ENCODE results near the gene INAFM2.

INAFM2 gene

DNA sequence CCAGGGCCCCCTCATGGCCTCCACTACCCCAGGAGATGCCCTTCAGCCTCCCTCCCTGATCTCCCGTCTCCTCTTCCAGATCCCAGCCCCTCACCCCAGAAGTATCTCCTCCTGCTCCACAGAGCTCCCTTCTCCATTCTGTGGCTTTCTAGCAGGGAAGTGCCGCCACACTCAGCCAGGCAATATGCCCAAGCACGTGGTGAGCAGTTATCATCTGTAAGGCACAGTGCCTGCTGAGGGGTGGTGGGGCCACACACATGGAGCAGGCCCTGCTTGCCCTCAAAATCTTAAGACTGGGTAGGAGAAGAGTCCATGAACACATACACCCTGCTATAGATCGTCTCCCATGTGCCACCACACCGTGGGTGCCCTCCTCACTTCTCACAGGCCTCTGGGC is 25.0 kb downstream of the INAFM2 start:
- H3K9me3 ChIP-seq (ENCODE audit: control insufficient read depth, low read length), result no peaks in the 10 kb centered on the region
- H3K4me3 ChIP-seq (ENCODE audit: low read length), result no peak overlapping the region
- peaks cover 16% of the 10 kb centered on the region for H3K27me3 ChIP-seq (replicated peaks; ENCODE audit: control insufficient read depth, insufficient read depth, low read length)
- no peak for DNase-seq (ENCODE audit: low read depth)
- no peaks in the 10 kb centered on the region for H3K36me3 ChIP-seq (ENCODE audit: control insufficient read depth, insufficient read depth, low read length, severe bottlenecking)
- peaks cover 13% of the 10 kb centered on the region for H3K4me1 ChIP-seq (ENCODE audit: control insufficient read depth, insufficient read depth, low read length)
- no peak overlapping the region for H3K9ac ChIP-seq (ENCODE audit: low read length)

DNA sequence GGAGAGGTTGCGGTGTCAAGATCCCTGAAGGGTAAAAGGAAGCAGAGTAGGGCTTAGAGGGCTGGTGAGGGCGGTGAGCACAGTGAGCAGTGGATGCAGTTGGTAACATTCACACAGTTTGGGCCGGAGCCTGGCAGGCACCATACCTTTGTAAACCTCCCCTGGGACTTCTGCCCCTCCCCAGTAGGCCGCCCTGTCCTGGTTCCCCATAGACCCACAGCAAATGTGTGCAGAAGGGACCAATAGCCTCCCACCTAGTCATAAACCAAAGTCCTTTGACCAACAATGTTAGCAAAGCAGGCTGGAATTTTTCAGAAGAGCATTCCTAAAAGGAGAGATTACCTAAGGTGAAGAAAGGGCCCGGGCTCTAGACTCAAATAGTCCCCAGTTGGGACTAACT is 25.7 kb downstream of the INAFM2 start:
- H3K27me3 ChIP-seq (replicated peaks; ENCODE audit: control insufficient read depth, insufficient read depth, low read length), result peaks cover 17% of the 10 kb centered on the region

DNA sequence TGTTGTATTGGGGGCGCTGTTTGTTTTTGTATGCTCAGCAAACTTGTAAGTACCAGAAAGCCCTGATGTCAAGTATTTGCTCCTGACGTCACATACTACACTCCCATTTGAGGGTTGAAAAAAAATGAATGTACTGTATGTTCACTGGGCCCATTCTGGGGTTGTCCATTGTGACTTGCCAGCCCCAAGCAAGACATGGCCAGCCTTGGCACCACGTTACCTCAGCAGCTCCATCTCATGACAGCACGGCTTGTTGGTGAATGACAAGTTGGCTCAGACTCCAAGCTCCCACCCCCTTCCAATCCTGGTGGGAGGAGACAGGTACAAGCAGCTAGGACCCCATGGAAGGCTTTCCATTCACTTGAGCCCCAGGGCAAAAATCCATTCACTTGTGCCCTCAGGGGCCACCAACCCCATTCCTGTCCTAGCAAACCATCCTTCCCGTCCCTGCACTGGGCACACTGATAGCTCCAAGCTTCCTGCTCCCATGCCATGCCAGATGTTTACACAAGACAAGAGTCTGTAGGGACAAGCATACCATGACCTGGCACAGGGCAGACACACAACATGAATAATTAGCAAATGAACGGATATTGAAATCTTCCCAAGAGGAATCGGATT is 28.9 kb downstream of the INAFM2 start:
- H3K9me3 ChIP-seq (ENCODE audit: control insufficient read depth, low read length), result no peaks in the 10 kb centered on the region
- H3K36me3 ChIP-seq (ENCODE audit: control insufficient read depth, insufficient read depth, low read length, severe bottlenecking), result no peaks in the 10 kb centered on the region
- no peak overlapping the region for H3K9ac ChIP-seq (ENCODE audit: low read length)
- peaks cover 17% of the 10 kb centered on the region for H3K27me3 ChIP-seq (replicated peaks; ENCODE audit: control insufficient read depth, insufficient read depth, low read length)
- no peak overlapping the region for H3K4me3 ChIP-seq (ENCODE audit: low read length)
- H3K4me1 ChIP-seq (ENCODE audit: control insufficient read depth, insufficient read depth, low read length), result peaks cover 19% of the 10 kb centered on the region
- DNase-seq (ENCODE audit: low read depth), result no peak

More for the DNA sequence above, 25.7 kb downstream of the INAFM2 start:
- Histone ChIP-seq H3K36me3 (ENCODE audit: control insufficient read depth, insufficient read depth, low read length, severe bottlenecking) (no peaks in the 10 kb centered on the region), H3K9ac (ENCODE audit: low read length) (no peak overlapping the region), H3K9me3 (ENCODE audit: control insufficient read depth, low read length) (no peaks in the 10 kb centered on the region), H3K4me1 (ENCODE audit: control insufficient read depth, insufficient read depth, low read length) (peaks cover 13% of the 10 kb centered on the region), H3K4me3 (ENCODE audit: low read length) (no peak overlapping the region)
- no peak for DNase-seq (ENCODE audit: low read depth)

DNA sequence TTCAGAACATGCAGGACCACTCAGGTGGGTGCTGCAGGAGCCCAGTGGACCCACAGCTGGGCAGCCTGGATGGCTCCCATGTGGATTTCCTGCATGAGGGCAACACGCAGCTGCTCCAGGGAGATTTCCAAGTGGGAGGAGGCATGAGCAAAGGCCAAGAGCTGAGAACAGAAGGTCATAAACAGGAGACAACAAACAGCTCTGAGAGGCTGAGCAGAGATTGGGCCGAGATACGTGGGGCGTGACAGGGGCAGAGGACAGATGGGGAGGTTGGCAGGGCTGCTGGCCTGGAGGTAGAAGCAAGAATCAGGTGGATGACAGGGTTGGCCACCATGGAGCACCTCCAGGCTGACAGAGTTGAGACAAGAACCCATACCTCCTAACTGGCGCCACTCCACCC is 30.2 kb downstream of the INAFM2 start:
- Histone ChIP-seq H3K36me3 (ENCODE audit: control insufficient read depth, insufficient read depth, low read length, severe bottlenecking) (no peaks in the 10 kb centered on the region), H3K9me3 (ENCODE audit: control insufficient read depth, low read length) (no peaks in the 10 kb centered on the region), H3K4me1 (ENCODE audit: control insufficient read depth, insufficient read depth, low read length) (peaks cover 24% of the 10 kb centered on the region), H3K27me3 (replicated peaks; ENCODE audit: control insufficient read depth, insufficient read depth, low read length) (peaks cover 19% of the 10 kb centered on the region), H3K9ac (ENCODE audit: low read length) (no peak overlapping the region), H3K4me3 (ENCODE audit: low read length) (no peak overlapping the region)
- no peak for DNase-seq (ENCODE audit: low read depth)

DNA sequence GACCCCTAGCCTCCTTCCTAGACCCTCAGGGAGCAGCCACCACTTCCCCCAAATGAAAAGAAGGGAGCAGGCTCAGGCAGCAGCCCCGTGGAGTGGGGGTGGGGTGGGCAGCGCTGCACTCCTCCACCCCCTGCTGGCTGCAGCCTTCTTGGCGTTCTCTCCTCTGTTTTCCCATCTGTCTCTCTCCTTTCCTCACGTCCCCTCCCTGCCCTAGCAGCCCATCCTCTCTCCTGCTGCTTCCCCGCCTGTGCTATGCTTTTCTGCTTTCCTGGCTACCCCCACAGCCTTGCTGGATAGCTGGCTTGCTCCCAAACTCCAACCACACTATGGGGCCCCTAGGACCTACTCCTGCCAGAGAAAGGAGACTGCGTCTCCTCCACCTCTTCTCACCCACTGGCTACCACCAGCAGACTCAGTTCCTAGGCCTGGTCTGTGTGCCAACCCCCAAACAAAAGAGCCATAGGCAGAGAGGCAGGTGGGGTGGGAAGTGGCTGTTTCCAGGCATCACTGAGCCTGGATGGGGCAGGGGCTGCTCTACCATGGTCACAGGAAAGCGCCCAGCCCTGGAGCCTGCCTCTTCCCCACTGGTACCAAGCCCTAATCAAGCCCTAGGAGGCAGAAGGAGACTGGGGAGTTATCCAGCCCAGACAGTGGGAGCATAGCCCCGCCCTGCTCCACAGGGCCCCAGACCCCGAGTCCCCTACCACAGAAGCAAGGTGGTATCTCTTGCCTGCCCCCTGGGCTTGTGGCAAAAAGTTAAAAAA is 31.1 kb downstream of the INAFM2 start:
- peaks cover 28% of the 10 kb centered on the region for H3K27me3 ChIP-seq (replicated peaks; ENCODE audit: control insufficient read depth, insufficient read depth, low read length)

DNA sequence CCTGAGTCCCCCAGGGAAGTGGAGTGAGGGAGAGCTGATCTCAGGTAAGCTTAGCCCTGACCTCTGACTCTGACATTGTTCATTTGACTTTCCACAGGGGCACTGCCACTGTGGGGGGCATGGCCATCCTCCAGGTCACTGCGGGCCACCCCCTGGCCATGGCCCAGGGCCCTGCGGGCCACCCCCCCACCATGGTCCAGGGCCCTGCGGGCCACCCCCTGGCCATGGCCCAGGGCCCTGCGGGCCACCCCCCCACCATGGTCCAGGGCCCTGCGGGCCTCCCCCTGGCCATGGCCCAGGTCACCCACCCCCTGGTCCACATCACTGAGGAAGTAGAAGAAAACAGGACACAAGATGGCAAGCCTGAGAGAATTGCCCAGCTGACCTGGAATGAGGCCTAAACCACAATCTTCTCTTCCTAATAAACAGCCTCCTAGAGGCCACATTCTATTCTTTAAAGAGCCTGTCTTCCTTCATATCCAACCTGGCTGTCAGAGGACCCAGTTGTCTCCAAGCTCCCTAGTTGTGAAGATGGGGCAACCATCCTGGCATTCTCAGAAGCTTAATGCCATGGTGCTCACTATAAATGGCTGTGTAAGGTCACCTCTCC is 32.6 kb downstream of the INAFM2 start:
- Histone ChIP-seq H3K4me1 (ENCODE audit: control insufficient read depth, insufficient read depth, low read length) (peaks cover 24% of the 10 kb centered on the region), H3K4me3 (ENCODE audit: low read length) (no peak overlapping the region), H3K36me3 (ENCODE audit: control insufficient read depth, insufficient read depth, low read length, severe bottlenecking) (no peaks in the 10 kb centered on the region), H3K9ac (ENCODE audit: low read length) (no peak overlapping the region), H3K9me3 (ENCODE audit: control insufficient read depth, low read length) (no peaks in the 10 kb centered on the region), H3K27me3 (replicated peaks; ENCODE audit: control insufficient read depth, insufficient read depth, low read length) (peaks cover 32% of the 10 kb centered on the region)
- DNase-seq (ENCODE audit: low read depth), result no peak

More for the DNA sequence above, 31.1 kb downstream of the INAFM2 start:
- Histone ChIP-seq H3K36me3 (ENCODE audit: control insufficient read depth, insufficient read depth, low read length, severe bottlenecking) (no peaks in the 10 kb centered on the region), H3K9ac (ENCODE audit: low read length) (no peak overlapping the region), H3K9me3 (ENCODE audit: control insufficient read depth, low read length) (no peaks in the 10 kb centered on the region), H3K4me3 (ENCODE audit: low read length) (no peak overlapping the region), H3K4me1 (ENCODE audit: control insufficient read depth, insufficient read depth, low read length) (peaks cover 24% of the 10 kb centered on the region)
- DNase-seq (ENCODE audit: low read depth), result peak; percentile 57

DNA sequence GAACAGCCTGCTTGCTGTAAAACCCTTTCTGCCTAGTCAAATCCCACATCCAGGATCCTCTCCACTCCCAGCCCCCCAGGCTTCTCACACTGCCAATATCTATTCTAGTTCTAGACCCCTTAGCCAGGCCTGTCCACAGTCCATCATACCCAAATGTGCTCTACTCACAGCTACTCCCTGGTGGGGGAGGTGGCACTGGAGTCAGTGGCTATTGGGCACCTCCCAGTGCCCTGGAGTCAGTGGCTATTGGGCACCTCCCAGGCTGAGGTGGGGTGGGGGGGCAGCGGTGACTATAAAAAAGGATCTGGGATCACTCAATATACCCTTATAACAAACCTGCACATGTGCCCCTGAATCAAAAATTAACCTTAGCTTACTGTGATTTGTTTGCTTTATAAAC is 33.8 kb downstream of the INAFM2 start:
- Histone ChIP-seq H3K4me1 (ENCODE audit: control insufficient read depth, insufficient read depth, low read length) (peaks cover 24% of the 10 kb centered on the region), H3K9ac (ENCODE audit: low read length) (no peak overlapping the region), H3K27me3 (replicated peaks; ENCODE audit: control insufficient read depth, insufficient read depth, low read length) (peaks cover 39% of the 10 kb centered on the region), H3K9me3 (ENCODE audit: control insufficient read depth, low read length) (no peaks in the 10 kb centered on the region), H3K4me3 (ENCODE audit: low read length) (no peak overlapping the region), H3K36me3 (ENCODE audit: control insufficient read depth, insufficient read depth, low read length, severe bottlenecking) (no peaks in the 10 kb centered on the region)
- DNase-seq (ENCODE audit: low read depth), result no peak

DNA sequence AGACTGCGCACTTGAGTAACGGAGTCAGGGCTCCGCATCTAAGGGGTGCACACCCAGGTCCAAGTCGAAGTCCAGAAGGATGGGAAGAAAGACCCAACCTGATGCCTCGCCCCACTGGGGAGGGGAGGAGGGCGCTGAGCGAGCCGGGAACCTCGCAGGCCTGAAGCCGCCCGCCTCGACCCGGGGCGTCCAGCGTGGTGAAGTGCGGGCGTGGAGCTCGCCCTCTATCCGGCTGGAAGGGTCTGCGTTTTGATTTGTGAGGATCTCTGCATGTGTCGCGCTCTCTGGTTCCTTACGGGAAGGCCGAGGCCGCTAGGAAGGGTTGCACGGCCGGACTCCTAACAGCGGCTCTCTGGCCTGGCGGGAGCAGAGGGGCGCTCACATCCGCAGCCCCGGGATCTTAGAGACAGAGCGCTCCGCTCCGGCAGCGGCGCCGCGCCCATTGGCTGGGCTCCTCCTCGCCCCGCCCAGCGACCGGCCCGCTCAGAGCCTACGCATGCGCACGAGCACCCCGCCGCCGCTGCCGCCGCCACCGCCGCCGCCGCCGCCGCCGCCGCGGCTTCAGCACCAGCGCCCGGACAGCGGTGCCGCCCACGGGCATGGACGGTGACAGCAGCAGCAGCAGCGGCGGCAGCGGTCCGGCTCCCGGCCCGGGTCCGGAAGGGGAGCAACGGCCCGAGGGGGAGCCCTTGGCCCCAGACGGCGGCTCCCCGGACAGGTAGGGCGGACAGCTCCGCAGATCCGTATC is 34.4 kb downstream of the INAFM2 start, which contains the start of gene DISP2:
Gene DISP2, plus strand, starts transcription at position 497 of the 748 bp plus-strand sequence. Its CDS starts 103 bp downstream, at position 600.
- Histone ChIP-seq H3K27me3 (replicated peaks; ENCODE audit: control insufficient read depth, insufficient read depth, low read length) (peaks cover 38% of the 10 kb centered on the region), H3K9ac (ENCODE audit: low read length) (peak within 1 kb of the TSS; percentile 53), H3K4me3 (ENCODE audit: low read length) (peak within 1 kb of the TSS; percentile 79), H3K9me3 (ENCODE audit: control insufficient read depth, low read length) (no peaks in the 10 kb centered on the region), H3K4me1 (ENCODE audit: control insufficient read depth, insufficient read depth, low read length) (peaks cover 24% of the 10 kb centered on the region), H3K36me3 (ENCODE audit: control insufficient read depth, insufficient read depth, low read length, severe bottlenecking) (no peaks in the 10 kb centered on the region)
- DNase-seq (ENCODE audit: low read depth), result peak; percentile 96

DNA sequence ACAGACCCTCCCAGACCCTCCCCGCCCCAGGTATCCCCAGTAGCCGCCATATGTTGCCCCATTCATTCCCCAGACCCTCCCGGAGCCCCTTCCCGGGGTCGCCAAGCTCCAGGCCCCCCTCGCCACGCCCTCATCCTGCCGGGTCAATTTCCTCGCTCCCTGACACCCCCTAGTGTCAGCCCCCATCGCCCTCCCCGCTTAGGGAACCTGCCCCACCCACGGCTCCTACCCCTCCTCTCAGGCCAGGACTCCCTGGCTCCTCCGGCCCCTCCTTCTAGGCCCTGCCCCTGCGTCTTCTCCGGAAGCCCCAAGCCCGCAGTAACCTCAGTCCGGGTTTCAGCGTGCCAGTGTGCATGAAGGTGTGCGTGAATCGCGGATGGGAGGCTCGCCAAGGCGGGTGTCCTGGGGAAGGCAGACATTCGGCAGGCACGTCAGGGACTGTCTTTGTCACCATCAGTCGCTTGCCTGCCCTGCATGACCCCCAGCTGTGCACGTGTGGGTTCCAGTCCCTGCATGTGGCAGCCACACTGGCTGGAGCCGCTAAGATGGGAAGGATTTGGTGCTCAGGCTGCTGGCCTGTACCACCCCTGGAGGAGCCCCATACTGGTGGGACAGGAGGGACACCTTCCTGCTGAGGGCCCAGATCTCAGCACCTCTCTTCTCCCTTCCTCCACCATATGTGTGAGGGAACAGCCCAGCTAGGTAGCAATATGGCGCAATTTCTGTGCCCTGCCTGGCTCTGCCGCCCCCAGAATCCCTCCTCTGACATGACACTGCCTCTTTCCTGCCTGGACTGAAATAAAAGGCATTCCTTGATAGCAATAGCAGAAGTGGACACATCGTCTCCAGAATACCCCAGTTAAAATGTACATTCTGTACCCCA is 35.2 kb downstream of the INAFM2 start:
- no peak for DNase-seq (ENCODE audit: low read depth)
- H3K9ac ChIP-seq (ENCODE audit: low read length), result no peak overlapping the region
- peaks cover 34% of the 10 kb centered on the region for H3K27me3 ChIP-seq (replicated peaks; ENCODE audit: control insufficient read depth, insufficient read depth, low read length)
- no peaks in the 10 kb centered on the region for H3K9me3 ChIP-seq (ENCODE audit: control insufficient read depth, low read length)
- peaks cover 19% of the 10 kb centered on the region for H3K4me1 ChIP-seq (ENCODE audit: control insufficient read depth, insufficient read depth, low read length)
- H3K4me3 ChIP-seq (ENCODE audit: low read length), result peak overlapping the region; percentile 40
- no peaks in the 10 kb centered on the region for H3K36me3 ChIP-seq (ENCODE audit: control insufficient read depth, insufficient read depth, low read length, severe bottlenecking)

DNA sequence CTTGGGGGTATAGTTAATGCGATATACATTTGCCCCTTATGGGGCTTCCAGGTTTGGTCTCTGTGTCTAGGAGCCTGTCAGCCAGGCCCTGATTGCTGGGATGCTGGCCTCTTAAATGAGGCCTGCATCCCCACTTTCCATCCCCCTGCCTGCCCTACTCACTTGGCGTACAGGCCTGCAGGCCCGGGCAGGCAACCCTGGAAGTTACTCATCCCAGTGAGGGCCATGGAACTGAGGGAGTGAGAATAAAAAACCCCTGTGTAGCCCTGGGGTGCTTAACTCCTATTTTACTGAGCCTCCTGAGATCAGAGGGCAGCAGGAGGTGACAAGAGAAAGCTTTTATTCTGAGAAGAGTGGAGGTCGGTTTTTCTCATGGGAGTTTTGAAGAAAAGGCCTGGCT is 36.5 kb downstream of the INAFM2 start:
- no peak overlapping the region for H3K9ac ChIP-seq (ENCODE audit: low read length)
- H3K27me3 ChIP-seq (replicated peaks; ENCODE audit: control insufficient read depth, insufficient read depth, low read length), result peaks cover 38% of the 10 kb centered on the region
- no peak for DNase-seq (ENCODE audit: low read depth)
- H3K4me1 ChIP-seq (ENCODE audit: control insufficient read depth, insufficient read depth, low read length), result peaks cover 6% of the 10 kb centered on the region
- no peak overlapping the region for H3K4me3 ChIP-seq (ENCODE audit: low read length)
- no peaks in the 10 kb centered on the region for H3K36me3 ChIP-seq (ENCODE audit: control insufficient read depth, insufficient read depth, low read length, severe bottlenecking)
- no peaks in the 10 kb centered on the region for H3K9me3 ChIP-seq (ENCODE audit: control insufficient read depth, low read length)
